Neuronal stem cell (in vitro differentiated cells): Measurements from ENCODE around the gene FAM240A.

ENCODE experiments used
- DNase-seq: peaks from one replicate; pipeline ENCODE4 v3.0.0-alpha.2; 2013; ENCODE audit warnings: low spot score
- H2AFZ ChIP-seq: one replicate; pipeline ENCODE4 v1.6.1; 2013; ENCODE audit warnings: mild to moderate bottlenecking, low read length, inconsistent platforms
- H2AK5ac ChIP-seq: 2 replicates; pipeline ENCODE4 v1.6.1; 2013; ENCODE audit warnings: low read depth, mild to moderate bottlenecking, inconsistent platforms, low read length, moderate library complexity, mixed read lengths
- H2BK120ac ChIP-seq: 2 replicates; pipeline ENCODE4 v1.6.1; 2013; ENCODE audit warnings: low read depth, mild to moderate bottlenecking, inconsistent platforms, low read length, moderate library complexity, mixed read lengths
- H2BK12ac ChIP-seq: one replicate; pipeline ENCODE4 v1.6.1; 2013; ENCODE audit warnings: low read length, inconsistent platforms
- H2BK15ac ChIP-seq: 2 replicates; pipeline ENCODE4 v1.6.1; 2013; ENCODE audit warnings: mild to moderate bottlenecking, low read length, inconsistent platforms, mixed read lengths
- H2BK5ac ChIP-seq: one replicate; pipeline ENCODE4 v1.6.1; 2013; ENCODE audit warnings: inconsistent platforms, mild to moderate bottlenecking, low read length, moderate library complexity
- H3K14ac ChIP-seq: one replicate; pipeline ENCODE4 v1.6.1; 2013; ENCODE audit warnings: low read length, inconsistent platforms
- H3K18ac ChIP-seq: 2 replicates; pipeline ENCODE4 v1.6.1; 2013; ENCODE audit warnings: low read length, inconsistent platforms
- H3K23ac ChIP-seq: 2 replicates; pipeline ENCODE4 v1.6.1; 2013; ENCODE audit warnings: low read depth, mild to moderate bottlenecking, mixed read lengths, low read length, inconsistent platforms; ENCODE audit not compliant: poor library complexity
- H3K27ac ChIP-seq: replicated peaks from 3 replicates; pipeline ENCODE4 v1.5.1; 2013; ENCODE audit warnings: low read length, inconsistent platforms
- H3K27me3 ChIP-seq, 3 experiments: 2 replicates each; pipeline ENCODE4 v1.6.1; 2013; ENCODE audit warnings: low read length in 3 of 3, mild to moderate bottlenecking in 2 of 3, inconsistent platforms in 1 of 3, low read depth in 1 of 3, mixed read lengths in 1 of 3, moderate library complexity in 1 of 3; ENCODE audit not compliant: control insufficient read depth in 3 of 3, insufficient read depth in 3 of 3
- H3K36me3 ChIP-seq, 2 donors: replicated peaks in 1 of 2; 2 replicates each; pipeline ENCODE4 v1.6.1; 2013; ENCODE audit warnings: low read length in 2 of 2; ENCODE audit not compliant: control insufficient read depth in 2 of 2, insufficient read depth in 2 of 2
- H3K4ac ChIP-seq: 2 replicates; pipeline ENCODE4 v1.6.1; 2013; ENCODE audit warnings: inconsistent platforms, mild to moderate bottlenecking, low read length, moderate library complexity
- H3K4me1 ChIP-seq, 2 donors: 1 replicate in 1 of 2; 2 replicates in 1 of 2; pipeline ENCODE4 v1.6.1; 2013; ENCODE audit warnings: low read length in 2 of 2, low read depth in 1 of 2; ENCODE audit not compliant: control insufficient read depth in 2 of 2, insufficient read depth in 1 of 2
- H3K4me2 ChIP-seq: one replicate; pipeline ENCODE4 v1.6.1; 2013; ENCODE audit warnings: mild to moderate bottlenecking, low read length, inconsistent platforms; ENCODE audit not compliant: insufficient read depth, poor library complexity, severe bottlenecking
- H3K4me3 ChIP-seq, 2 donors: 2 replicates each; pipeline ENCODE4 v1.5.1; 2013; ENCODE audit warnings: low read length in 2 of 2, mild to moderate bottlenecking in 2 of 2, inconsistent platforms in 1 of 2, moderate library complexity in 1 of 2
- H3K79me1 ChIP-seq: one replicate; pipeline ENCODE4 v1.6.1; 2013; ENCODE audit warnings: low read depth, mild to moderate bottlenecking, inconsistent platforms, low read length, moderate library complexity
- H3K9ac ChIP-seq: one replicate; pipeline ENCODE4 v1.6.1; 2013; ENCODE audit warnings: mild to moderate bottlenecking, low read depth, low read length, inconsistent platforms; ENCODE audit not compliant: poor library complexity
- H3K9me3 ChIP-seq, 2 donors: replicated peaks in 1 of 2; 2 replicates each; pipeline versions ENCODE3 to v1.6.1; 2013; ENCODE audit warnings: low read length in 2 of 2, mild to moderate bottlenecking in 2 of 2, inconsistent platforms in 1 of 2, low read depth in 1 of 2, mixed read lengths in 1 of 2, moderate library complexity in 1 of 2; ENCODE audit not compliant: control insufficient read depth in 2 of 2, insufficient read depth in 1 of 2
- H4K8ac ChIP-seq: one replicate; pipeline ENCODE4 v1.6.1; 2013; ENCODE audit warnings: low read depth, mild to moderate bottlenecking, inconsistent platforms, low read length, moderate library complexity
- H4K91ac ChIP-seq: one replicate; pipeline ENCODE4 v1.6.1; 2013; ENCODE audit warnings: low read length, low read depth, mild to moderate bottlenecking, inconsistent platforms; ENCODE audit not compliant: poor library complexity
- WGBS, 2 donors: extraction: QIAGEN DNeasy Blood & Tissue Kit; methylation state at CpG; one replicate each; pipeline ENCODE4 v1.1.7; 2013; ENCODE audit warnings: missing lambda C conversion rate in 2 of 2, mixed read lengths in 1 of 2; ENCODE audit not compliant: insufficient read length in 2 of 2, insufficient replicate concordance in 1 of 2; ENCODE audit errors: extremely low coverage in 2 of 2; 5-methylcytosine and 5-hydroxymethylcytosine counted together

FAM240A gene

DNA sequence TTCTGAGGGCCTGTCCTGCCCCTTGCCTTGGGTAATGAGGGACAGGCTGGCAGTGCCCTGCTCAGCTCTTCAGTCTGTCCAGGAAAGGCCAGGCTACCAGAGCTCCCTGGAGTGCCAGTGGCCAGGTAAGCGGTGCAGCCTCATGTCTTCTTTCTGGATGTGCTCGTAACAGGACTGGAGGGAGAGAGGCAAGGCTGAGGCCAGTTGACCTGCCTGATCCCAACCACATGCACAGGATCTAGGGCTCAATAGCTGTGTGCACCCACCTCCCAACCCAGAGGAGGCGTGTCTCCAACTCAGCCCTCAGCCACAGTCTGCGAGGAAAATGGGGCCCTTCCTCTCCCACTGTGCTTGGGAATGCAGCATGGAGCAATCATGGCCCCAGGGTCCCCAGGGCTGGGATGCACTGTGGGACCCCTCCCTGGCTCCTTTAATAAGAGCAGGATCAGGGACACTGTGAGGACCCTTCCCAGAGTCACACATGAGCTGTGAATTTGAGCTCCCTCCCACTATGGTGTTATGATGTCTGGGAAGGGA lies 58.6 kb downstream of the FAM240A start:
- no peak overlapping the region for H3K4ac ChIP-seq
- no peak overlapping the region for H2BK15ac ChIP-seq
- no peak overlapping the region for H4K91ac ChIP-seq
- H4K8ac ChIP-seq, result no peak overlapping the region
- no peak overlapping the region for H3K9ac ChIP-seq
- no peak overlapping the region for H3K23ac ChIP-seq
- H3K36me3 ChIP-seq, result no peaks in the 10 kb centered on the region
- H2BK120ac ChIP-seq, result no peak overlapping the region
- no peak for DNase-seq
- H3K18ac ChIP-seq, result peak overlapping the region; percentile 42
- H3K27me3 ChIP-seq, result no peaks in the 10 kb centered on the region
- H3K4me2 ChIP-seq, result no peak overlapping the region
- H2BK5ac ChIP-seq, result no peak overlapping the region
- H3K4me1 ChIP-seq, result peaks cover 0 to 8% of the 10 kb centered on the region in 2 donors
- no peak overlapping the region for H3K4me3 ChIP-seq
- peak overlapping the region; percentile 61 for H2AK5ac ChIP-seq
- no peak overlapping the region for H3K14ac ChIP-seq
- no peaks in the 10 kb centered on the region for H3K79me1 ChIP-seq
- H2AFZ ChIP-seq, result no peak overlapping the region
- H3K27ac ChIP-seq, result no peak overlapping the region
- no peaks in the 10 kb centered on the region for H3K9me3 ChIP-seq
- WGBS, 2 donors, result no CpG with 5 or more reads among the region's 4 CpGs
- peak overlapping the region; percentile 82 for H2BK12ac ChIP-seq

DNA sequence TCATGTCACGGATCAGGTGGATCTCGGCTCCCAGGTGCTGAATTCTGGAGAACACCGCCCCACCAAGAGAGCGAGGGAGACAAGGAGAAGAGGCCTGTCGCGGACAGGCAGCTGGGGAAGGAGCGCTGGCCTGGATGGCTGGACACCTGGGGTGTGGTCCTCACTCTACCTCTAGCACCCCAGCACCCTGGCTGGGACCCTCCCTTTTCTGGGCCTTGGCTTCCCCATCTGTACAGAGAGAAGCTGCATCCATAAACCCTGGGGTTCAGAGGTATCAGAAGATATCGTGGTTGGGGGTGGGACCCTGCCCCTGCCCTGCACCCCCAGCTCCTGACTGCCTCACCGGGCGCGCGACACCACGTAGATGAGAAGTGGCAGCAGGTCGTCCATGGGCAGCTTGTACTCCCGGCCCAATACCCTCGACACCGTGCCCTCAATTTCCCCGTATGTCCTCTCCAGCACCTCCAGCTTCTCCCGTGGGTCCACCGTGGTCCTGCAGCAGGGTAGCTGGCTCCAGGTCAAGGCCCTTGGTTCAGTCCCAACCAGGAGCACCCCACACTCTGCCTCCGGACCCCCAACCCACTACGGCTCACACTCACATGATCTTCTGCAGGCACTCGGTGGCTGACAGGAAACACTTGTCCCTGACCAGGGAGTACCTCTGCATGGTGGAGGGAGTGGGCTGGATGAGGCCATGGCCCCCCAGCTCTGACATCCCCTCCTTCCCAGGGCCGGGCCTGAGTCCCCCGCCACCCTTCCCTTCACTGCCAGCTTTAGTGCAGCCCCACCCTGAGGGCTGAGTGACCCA lies 59.4 kb downstream of the FAM240A start:
- Histone ChIP-seq H2AK5ac (peak overlapping the region; percentile 61), H2BK15ac (no peak overlapping the region), H3K4me2 (no peak overlapping the region), H4K8ac (no peak overlapping the region), H3K79me1 (peaks cover 2% of the 10 kb centered on the region), H3K4me1 (peaks cover 0 to 8% of the 10 kb centered on the region in 2 donors), H3K23ac (peak overlapping the region; percentile 16), H3K9me3 (no peaks in the 10 kb centered on the region), H3K27me3 (no peaks in the 10 kb centered on the region), H2BK12ac (no peak overlapping the region), H4K91ac (no peak overlapping the region), H3K4me3 (no peak overlapping the region), H3K4ac (peak overlapping the region; percentile 32), H2AFZ (no peak overlapping the region), H3K14ac (peak overlapping the region; percentile 25), H3K27ac (no peak overlapping the region), H3K18ac (peak overlapping the region; percentile 1), H3K9ac (no peak overlapping the region), H2BK5ac (no peak overlapping the region), H2BK120ac (no peak overlapping the region), H3K36me3 (no peaks in the 10 kb centered on the region)
- no peak for DNase-seq
- no CpG with 5 or more reads among the region's 25 CpGs for WGBS, 2 donors

GRCh38 chr3:46672349-46672695 lies 60.0 kb downstream of the FAM240A start:
- Histone ChIP-seq H4K91ac (no peak overlapping the region), H3K14ac (peak overlapping the region; percentile 25), H3K23ac (no peak overlapping the region), H2BK15ac (no peak overlapping the region), H3K4me3 (no peak overlapping the region), H2BK120ac (no peak overlapping the region), H3K79me1 (peaks cover 2% of the 10 kb centered on the region), H3K18ac (no peak overlapping the region), H2BK12ac (no peak overlapping the region), H2BK5ac (no peak overlapping the region), H3K36me3 (no peaks in the 10 kb centered on the region), H3K4me1 (peaks cover 0 to 10% of the 10 kb centered on the region in 2 donors), H2AFZ (no peak overlapping the region), H2AK5ac (peak overlapping the region; percentile 61), H3K27me3 (no peaks in the 10 kb centered on the region), H3K4me2 (no peak overlapping the region), H4K8ac (no peak overlapping the region), H3K9me3 (no peaks in the 10 kb centered on the region), H3K9ac (no peak overlapping the region), H3K4ac (no peak overlapping the region), H3K27ac (no peak overlapping the region)
- no peak for DNase-seq
- no CpG with 5 or more reads among the region's 6 CpGs for WGBS, 2 donors

GRCh38 chr3:46673151-46674030 lies 61.1 kb downstream of the FAM240A start:
- Histone ChIP-seq H3K4me1 (peaks cover 0 to 14% of the 10 kb centered on the region in 2 donors), H3K79me1 (peaks cover 2% of the 10 kb centered on the region), H2AFZ (no peak overlapping the region), H3K4me3 (no peak overlapping the region), H3K4me2 (no peak overlapping the region), H3K18ac (peak overlapping the region; percentile 86), H3K36me3 (no peaks in the 10 kb centered on the region), H2BK12ac (no peak overlapping the region), H2BK120ac (no peak overlapping the region), H3K4ac (peak overlapping the region; percentile 69), H3K23ac (peak overlapping the region; percentile 40), H4K91ac (peak overlapping the region; percentile 73), H2AK5ac (peak overlapping the region; percentile 73), H3K9me3 (no peaks in the 10 kb centered on the region), H2BK15ac (peak overlapping the region; percentile 25), H3K9ac (peak overlapping the region; percentile 73), H3K14ac (peak overlapping the region; percentile 50), H3K27me3 (no peaks in the 10 kb centered on the region), H2BK5ac (peak overlapping the region; percentile 63), H4K8ac (peak overlapping the region; percentile 45), H3K27ac (no peak overlapping the region)
- no peak for DNase-seq
- no CpG with 5 or more reads among the region's 10 CpGs for WGBS, 2 donors
